Head of caudate nucleus (tissue), 42 donors: Measurements from ENCODE around the gene GATA6.
"Not testable (repeated sequence)": the region's sequence is repeated elsewhere in the genome, so short reads cannot be mapped to it uniquely, and the experiment has no call there.

Source experiments
- DNase-seq, 42 donors: peaks; one replicate each; pipeline versions ENCODE4 v3.0.0 to v3.0.0-alpha.2; 2020 to 2021; ENCODE audit warnings: mixed read lengths in 7 of 42
- intact Hi-C: fragments of 100-400 bp; cut with DNase I; formaldehyde crosslinking; loops from one replicate; pipeline ENCODE4 v1.15.0; 2022

Gene GATA6

DNA sequence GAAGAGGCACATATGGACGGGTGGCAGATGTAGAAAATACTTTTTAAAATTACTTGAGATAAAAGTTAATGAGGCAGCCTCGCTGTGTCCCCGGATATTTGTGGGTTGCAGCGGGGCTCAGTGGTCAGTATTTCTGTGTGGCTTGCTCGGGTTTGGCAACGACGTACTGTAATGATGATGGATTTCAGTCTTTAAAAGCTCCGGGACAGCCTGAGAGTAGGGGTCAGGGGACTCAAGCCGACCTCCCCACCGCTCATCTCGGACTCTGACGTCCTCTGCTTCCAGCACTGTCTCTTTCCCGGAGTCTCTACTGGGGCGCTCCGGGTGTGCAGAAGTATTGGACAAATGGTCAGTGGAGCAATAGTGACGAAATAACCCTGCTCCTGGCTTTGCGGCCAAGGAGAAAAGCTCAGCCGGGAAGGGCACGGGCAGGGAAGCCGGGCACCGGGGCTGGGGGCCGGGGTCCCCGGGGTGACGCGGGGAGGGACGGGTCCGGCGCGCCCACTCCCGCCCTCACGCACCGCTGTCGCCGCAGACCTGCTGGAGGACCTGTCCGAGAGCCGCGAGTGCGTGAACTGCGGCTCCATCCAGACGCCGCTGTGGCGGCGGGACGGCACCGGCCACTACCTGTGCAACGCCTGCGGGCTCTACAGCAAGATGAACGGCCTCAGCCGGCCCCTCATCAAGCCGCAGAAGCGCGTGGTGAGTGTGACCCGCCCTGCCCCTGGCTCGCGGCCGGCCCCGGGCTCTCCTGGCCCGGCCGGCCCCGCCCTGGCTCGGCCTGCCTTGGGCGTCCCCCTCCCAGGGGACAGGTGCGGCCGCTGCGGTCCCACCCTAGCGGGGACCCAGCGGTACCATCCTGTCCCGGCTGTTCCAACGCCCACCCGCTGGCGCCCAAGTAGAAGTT is 7.3 kb downstream of the GATA6 start:
- DNase-seq = peak in 1 of 42 donors; percentile 20
- intact Hi-C loops = no loop called here

DNA sequence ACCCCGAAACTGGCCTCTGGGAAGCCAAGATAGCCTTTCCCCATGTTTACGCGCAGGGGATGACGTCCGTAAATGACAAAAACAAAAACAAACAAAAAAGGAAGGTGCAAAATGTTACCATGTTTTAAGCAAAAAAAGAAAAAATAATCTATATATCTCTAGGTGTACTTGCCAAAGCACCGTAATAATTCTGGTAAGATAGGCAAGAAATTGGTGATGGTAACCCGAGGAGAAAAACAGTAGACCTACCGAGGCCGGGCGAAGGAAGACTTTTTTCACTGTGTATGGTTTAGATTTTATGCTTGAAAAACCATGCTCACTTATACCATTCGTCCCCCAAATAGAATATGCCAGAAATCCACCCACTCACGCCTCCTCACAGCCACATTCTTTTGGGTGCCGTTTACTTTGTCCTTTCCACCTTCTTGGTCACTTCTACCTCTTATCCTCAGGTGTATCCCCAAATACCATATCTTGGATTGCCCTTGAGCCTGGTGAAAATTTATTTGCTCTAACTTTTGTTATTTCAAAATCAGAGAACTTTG is 8.0 kb downstream of the GATA6 start:
- intact Hi-C loops = no loop called here
- DNase-seq = no peak

DNA sequence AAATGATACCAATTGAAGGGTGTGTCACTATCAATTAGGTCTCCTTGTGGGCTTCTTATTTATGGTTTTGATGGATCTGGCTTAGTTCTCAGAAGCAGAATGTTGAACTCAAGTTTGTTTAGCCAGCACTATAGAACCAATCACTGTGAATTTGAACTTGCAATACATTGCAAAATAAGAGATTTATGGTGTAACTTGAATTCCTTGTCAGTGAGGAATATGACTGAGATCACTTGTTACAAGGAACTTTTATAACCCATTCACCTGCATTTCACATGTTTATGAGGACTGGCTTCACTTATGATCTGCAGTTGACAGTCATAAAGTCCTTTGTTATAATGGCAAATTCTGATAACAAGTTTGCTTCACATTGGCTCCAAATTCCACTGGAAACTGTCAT is 9.8 kb downstream of the GATA6 start:
- intact Hi-C loops = no loop called here
- no peak for DNase-seq

DNA sequence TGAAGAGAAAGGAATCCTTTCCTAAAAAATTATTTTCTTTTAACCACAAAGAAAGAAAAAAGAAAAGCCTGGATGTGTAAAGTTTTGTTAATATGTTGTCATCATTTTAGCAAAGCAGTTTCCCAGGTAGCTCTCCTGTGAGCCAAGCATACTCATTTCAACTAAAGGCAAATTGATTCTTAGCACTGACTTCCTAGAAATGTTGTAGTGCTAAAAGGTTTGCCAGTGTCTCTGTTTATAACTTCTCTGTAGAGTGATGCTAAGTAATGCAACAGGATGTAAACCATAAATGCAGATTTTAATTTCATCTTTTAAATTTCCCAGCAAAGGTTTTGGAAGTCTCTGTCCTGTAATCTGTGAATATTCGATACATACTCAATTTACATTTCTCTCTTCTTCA is 10.2 kb downstream of the GATA6 start:
- intact Hi-C loops = no loop called here
- DNase-seq = no peak

DNA sequence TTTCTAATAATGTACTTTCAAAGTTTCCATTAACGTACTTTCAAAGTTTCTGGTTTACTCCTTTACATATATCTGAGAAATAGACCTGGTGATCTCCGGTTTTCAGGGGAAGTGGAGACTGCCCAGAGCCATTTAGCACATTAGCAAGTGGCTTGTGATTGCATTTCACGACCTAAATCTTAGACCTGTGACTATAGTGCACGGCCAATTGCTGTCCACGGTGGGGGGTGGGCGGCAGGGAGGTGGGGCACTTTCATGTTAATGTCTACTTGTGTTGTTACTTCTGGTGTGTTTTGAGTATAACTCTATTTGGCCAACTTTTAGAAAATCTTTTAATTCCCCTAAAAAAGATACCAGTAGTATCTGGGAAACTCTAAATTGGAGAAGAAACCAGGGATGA is 11.3 kb downstream of the GATA6 start:
- no peak for DNase-seq
- intact Hi-C loops = no loop called here

DNA sequence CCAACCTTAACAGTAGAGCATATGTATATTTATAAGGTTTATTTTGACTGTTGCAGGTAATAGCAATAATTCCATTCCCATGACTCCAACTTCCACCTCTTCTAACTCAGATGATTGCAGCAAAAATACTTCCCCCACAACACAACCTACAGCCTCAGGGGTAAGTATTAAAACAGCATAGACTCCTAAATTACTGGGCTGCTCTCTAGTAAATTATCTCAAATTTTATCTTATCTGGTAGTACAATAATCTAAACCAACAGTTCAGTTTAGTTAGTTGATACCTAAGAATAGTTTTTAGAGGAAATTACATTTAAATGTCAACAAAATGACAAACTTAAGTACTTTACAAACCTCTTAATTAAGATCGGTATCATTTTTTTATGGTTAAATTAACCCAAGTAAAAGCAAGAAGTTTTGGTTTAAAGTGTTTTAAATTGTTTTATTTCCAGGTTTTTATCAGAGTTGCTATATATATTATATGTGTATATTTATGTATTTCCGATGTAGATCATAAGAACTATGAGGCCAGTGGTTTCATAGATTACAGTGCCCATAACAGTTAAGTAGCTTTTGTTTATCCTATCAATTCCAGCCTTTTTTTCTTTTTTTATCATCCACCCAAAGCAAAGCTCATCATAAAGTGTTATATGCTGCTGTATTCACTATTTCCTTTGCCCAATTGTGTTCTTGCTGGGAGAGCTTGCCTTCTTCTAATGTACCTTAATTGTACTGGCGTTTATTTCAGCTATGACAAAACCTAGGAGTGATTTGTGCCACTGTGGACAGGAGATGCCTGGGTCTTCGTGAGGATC is 13.7 kb downstream of the GATA6 start:
- intact Hi-C loops = no loop called here
- DNase-seq = no peak

DNA sequence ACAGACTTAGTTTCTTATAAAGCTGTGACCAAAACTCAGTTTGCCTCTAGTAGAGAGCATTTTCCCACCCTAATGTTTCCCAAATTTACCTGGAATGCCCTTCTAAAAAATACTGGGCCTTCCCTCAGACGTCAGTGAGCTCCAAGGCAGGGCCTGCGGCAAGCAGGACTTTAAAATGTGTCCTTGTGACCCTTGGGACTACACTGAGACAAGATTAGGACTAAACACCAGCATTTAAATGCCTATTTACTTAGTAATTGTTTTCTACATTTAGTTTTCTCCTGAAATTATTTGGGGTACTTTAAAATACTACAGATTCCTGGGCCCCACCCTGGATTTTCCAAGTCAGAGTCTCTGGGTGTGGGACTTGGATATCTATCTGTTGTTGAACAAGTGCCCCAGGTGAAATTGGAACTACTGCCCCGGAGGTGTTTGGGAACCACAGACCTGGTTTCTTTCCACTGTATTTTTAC is 14.3 kb downstream of the GATA6 start:
- intact Hi-C loops = no loop called here
- peak in 1 of 42 donors; percentile 34 for DNase-seq

DNA sequence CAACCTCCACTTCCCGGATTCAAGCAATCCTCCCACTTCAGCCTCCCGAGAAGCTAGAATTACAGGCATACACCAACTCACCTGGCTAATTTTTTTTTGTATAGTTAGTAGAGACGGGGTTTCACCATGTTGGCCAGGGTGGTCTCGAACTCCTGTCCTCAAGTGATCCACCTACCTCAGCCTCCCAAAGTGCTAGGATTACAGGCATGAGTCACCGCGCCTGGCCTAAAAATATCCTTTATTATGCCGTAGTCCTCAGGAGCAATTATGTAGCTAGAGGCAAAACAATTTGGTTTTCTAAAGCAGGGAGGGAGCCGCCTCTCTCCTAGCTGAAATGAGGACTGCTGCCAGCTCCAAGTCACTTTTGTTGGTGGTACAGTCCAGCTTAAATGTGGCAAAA is 15.2 kb downstream of the GATA6 start:
- intact Hi-C loops, DNase-seq: not testable (repeated sequence)

DNA sequence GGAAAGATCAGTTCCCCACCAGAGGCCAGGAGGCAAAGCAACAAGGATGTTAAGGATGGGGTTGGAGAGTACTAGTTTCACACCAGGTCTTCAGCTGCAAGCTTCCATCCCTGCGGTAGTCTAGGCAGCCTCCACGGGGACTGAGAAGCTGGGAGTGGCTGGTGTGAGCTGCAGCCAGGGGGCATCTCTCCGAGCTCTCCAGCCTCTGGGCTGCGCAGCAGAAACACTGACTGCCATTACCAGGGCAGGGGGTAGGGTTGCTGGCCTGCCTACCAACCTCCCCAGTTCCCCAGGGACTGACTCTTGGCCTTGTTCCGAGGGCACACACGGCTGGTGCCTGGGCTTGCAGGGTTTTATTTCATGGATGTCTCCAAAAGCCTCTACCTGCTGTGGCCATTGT is 15.9 kb downstream of the GATA6 start:
- intact Hi-C loops = no loop called here
- peak in 1 of 42 donors; percentile 33 for DNase-seq

DNA sequence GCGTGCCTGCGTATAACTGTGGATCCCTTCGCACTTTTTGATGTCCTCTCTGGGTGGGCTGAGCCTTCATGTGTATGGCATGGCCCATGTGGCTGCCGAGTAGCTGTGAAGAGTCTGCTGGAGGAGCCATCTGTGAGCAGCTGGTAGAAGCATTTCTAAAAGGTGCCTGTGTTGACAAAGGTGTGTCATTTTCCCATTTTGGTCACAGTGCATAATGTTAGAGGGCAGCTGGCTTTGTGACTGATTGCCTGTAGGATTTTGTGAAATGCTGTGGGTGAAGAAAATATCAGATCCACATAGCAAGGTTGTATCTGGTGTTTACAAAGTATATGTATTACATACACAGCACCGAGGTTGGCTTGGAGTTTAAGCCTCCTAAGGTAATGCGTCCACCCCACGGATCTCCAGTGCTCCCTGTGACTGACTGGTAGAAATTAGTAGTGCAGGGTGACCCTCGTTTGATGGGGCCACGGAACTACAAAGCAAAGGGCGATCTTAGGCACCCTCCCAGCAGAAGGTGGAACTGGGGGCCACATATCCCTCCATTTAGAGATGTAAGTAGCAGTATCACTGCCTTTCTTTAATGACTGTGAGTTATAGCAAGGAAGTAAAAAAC is 16.5 kb downstream of the GATA6 start:
- intact Hi-C loops = no loop called here
- peak in 1 of 42 donors; percentile 34 for DNase-seq

DNA sequence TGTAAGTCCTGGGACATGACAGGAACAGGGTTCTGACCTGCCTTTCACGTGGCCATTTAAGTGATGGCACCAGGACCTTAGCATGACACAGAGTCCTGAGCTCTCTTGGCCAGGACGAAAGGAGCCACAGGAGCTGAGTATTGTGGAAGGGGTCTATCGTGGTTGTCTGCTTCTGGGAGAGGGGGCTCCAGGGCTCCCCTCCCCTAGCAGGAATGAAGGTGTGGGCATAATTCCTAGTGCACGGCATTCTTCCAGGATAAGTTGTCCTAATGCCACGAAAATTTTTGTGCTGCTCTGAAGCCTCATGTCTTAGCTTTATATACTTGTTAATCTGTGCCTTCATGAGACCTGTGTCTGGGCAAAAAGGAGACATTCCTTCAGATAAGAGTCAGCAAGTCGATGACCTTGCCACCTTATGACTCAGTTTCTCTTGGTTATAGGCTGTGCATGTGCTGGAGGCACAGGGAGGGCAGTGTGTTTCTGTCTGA is 17.1 kb downstream of the GATA6 start:
- intact Hi-C loops = no loop called here
- no peak for DNase-seq

DNA sequence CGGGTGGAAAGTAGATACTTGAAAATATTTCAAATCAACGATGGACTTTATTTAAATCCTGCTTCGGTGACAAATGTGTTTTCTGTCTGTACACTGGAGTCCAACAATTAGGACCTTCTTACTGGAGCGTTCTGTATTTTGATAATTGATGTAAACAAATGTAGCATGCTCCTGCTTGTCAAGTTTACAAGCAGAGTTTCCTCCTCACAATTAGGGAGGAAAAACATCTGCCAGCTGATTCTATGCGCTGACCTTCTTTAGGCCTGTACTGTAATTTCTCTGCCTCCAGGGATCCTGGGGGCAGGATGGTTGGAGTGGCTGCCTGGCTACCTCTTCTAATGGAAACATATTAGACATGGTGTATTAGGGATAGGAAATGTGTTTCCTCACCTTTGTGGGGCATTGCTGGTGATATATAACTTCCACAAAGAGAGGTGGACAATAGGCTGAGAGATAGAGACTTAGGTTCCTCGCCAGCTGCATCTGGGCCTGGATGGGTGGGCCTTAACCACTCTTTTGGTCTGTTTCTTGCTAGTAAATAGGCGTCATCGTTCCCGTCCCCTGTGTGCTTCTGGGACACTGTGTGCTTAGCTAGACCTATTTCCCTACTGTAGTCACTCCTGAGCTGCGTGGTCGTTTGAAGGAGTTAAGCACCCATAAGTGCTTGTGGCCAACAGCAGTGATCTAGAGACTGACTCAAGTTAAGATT is 19.3 kb downstream of the GATA6 start:
- no peak for DNase-seq
- intact Hi-C loops = no loop called here

DNA sequence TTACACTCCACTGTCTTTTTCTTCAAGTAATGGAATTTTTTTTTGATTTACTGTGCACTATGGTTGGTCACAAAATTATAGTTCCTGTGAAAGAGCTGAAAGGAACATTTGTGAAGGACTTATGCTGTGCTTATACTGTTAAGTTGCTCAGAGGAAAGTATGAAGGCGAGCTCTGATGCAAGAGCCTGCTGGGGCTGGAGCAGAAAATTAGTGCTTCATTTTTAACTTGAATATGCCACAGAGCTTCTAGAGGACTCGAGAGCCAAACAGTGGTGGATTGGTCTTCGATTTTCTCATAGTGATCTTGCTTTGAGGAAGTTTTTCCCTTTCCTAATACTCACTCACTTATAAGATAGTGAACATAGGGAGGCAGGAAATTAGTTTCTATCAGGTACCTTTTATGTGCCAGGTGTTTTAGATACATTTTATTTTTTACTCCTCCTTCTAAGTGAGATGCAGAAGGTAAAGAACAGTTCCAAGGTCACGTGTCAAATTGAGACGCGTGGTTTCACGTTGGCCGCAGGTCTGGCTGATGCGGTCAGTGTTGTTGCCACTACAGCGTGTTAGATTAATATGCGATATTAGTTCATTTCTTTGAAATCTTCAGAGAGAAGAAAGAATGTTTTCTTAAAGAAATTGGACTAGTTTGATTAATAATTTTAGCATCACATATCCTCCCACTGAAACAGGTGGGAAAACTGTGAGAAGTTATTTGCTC is 20.2 kb downstream of the GATA6 start:
- DNase-seq = no peak
- intact Hi-C loops = no loop called here

DNA sequence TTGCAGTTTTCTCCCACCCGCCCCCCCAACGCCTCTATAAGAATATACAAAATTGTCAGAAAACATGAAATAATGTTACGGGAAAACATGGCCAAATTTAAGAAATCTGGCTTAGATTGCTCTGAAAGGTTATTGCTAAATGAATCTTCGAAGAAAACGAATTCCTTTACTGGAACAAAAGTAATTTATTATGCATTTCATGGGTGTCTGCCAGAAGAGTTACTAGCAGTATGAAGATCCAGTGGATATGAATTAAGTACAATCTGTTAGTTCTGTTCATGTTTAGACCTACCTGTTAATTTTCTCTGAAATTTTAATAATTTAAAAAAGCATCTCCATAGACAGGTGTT is 21.9 kb downstream of the GATA6 start:
- no peak for DNase-seq
- intact Hi-C loops = no loop called here

DNA sequence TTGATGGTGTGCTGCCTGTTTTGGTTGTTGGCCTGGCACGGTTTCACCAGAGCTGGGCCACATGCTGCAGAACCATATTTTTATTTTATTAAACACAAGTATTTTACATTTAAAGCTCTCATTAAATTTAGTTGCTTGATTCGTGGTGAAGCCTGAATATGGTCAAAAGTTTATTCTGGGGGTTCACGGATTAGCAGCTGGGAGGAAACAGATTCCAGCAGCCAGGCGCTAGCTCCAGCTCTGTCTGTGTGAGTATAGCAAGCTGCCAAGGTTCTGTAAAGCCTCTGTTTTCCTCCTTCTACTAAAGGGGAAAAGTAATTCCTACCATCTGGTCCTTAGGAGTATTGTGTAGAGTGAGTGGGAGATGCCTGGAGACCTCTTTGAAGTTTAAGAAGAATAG is 22.5 kb downstream of the GATA6 start:
- DNase-seq = no peak

DNA sequence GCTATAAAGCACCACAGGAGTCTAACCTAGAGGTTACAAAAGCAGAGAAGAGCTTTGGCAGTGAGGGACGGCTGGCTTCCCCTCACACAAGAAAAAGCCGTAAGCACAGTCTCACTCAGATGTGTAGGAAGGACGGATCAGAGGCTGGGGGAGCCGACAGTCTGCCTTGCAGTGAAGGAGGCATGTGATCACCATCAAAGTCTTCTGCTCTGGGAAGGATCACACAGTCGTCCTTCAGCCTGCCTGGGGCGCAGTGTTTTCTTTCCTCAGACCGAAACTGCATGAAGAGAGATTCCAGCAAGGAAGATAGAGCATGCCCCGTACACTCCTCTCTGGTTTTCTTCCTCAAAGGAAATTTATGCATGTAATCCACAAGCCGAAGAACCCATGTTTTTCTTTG is 24.1 kb downstream of the GATA6 start:
- intact Hi-C loops = no loop called here
- DNase-seq = no peak

More for the DNA sequence above, 22.5 kb downstream of the GATA6 start:
- intact Hi-C loops = no loop called here

DNA sequence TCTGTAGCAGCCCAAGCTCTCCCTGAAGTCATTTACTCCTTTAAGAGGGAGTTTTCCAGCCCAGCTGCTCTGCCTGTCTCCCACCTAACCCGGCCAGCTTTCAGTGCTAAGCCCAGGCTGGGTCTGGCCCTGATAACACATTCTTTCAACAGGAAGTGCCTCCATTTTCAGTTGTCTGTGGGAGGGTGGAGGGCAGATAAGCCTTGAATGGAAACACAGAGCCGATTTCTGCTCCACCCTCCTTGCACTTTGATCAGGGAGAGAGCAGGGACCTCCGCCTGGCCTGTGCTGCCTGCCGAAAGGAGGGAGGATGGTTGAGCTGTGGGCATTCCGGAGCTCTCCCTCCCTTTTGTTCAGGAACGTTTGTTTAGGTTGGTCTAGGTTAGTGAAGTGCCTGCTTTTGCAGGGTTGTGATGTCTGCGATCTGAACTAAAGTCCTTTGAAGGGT is 24.8 kb downstream of the GATA6 start:
- intact Hi-C loops = no loop called here
- DNase-seq = no peak

DNA sequence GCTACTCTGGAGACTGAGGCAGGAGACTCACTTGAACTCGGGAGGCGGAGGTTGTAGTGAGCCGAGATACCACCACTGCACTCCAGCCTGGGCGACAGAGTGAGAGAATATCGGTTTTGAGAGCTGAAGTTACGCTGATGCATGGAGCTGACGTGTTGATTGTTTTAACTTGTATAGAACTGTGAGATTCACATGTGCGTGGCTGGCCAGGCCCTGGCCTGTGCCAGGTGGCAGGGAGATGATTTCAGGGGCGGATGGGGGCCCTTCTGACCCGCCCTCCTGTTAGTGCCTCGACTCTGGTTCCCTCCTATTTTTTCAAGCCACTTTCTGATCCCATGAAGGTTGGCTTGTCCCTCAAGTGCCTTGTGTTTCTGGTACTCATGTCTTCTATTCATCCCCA is 25.7 kb downstream of the GATA6 start:
- intact Hi-C loops = no loop called here

More for the DNA sequence above, 25.7 kb downstream of the GATA6 start:
- no peak for DNase-seq
